NCI-H2196 treated with DMSO at 0.1 percent for 48 hours (cell line): ENCODE data around the gene DCAF15.

ENCODE experiments used
- DNase-seq: peaks from one replicate; lab custom pipeline; 2025; ENCODE audit not compliant: unreplicated experiment; lab: John Stamatoyannopoulos, UW

Gene DCAF15

DNA sequence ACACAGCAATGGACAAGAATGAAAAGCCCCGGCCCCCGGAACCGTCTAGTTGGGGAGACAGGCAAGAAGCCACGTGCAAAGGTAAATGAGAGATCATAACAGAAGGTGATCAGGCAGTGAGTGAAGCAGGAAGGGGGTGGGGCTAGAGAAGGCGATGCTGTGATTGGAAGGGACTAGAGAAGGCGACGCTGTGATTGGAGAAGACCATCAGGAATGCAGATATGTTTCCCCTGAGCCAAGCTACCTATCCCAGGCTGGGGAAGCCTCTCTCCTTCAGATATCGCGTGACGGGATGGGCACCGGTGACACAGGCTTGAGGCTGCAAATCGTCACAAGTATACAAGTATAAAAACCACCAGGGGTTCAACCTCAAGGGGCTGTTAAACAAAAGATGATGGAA lies 21.8 kb downstream of the DCAF15 start:
- peak; percentile 94 for DNase-seq

DNA sequence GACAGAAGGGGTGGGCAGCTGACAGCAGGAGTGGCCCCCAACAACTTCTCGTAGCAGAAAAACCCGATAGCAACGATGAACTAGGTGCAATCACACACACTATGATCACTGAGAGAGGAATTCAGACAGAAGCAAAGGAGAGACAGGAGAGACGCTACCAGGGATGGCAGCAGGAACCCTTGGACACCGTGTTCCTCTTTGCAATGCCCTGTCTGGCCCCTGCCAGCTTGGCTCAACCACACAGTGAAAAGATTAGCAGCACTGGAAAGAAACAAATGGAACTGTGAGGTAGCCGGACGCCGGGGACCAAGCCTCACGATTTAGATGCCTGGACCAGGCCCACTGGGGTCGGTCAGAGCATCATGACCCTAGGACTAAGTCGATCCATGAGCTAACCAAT lies 23.6 kb downstream of the DCAF15 start:
- DNase-seq = no peak

DNA sequence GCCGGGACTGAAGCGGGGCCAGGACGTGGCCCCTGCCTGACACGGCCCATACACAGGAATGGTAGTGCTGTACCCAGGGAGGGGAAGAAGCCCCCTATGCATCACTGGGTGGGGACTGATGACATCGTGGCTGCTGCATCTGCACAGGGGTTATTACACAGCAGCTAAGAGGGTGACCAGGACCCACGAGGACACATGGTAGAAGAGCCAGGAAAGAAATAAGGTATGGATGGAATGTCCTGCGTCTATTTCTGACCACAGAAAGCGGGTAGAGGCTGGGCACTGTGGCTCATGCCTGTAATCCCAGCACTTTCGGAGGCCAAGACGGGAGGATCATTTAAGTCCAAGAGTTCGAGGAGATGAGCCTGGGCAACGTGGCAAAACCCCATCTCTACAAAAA lies 24.1 kb downstream of the DCAF15 start:
- DNase-seq = no peak

GRCh38 chr19:13977803-13978202 lies 25.5 kb downstream of the DCAF15 start:
- DNase-seq = no peak

- no peak for DNase-seq
These were observed 26.3 kb downstream of the DCAF15 start for GRCh38 chr19:13978351-13979243.

- no peak for DNase-seq
These were observed 26.9 kb downstream of the DCAF15 start for GRCh38 chr19:13979244-13979615.

GRCh38 chr19:13979686-13980085 lies 27.4 kb downstream of the DCAF15 start:
- DNase-seq = no peak

DNA sequence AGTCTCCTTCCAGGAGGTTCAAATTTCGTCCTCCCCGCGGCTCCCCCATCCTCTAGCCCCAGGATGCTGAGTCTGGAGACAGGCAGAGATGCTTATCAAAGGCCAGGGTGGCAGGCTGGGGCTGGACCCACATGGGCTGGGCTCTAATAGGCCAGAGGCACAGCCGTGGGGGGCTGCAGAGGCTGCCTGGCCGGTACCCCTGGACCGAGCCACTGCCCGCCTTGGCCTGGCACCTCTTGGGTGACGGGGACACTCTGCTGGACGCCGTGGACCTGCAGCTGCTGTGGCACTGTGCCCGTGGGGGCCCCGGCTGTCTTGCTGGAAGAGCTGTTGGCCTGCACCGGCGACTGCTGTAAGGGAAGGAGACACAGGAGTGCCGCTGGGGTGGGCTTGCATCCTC lies 28.0 kb downstream of the DCAF15 start:
- no peak for DNase-seq

- DNase-seq = no peak
These were observed 28.7 kb downstream of the DCAF15 start for GRCh38 chr19:13981021-13981420.

- no peak for DNase-seq
These were observed 29.2 kb downstream of the DCAF15 start for GRCh38 chr19:13981467-13981866.

DNA sequence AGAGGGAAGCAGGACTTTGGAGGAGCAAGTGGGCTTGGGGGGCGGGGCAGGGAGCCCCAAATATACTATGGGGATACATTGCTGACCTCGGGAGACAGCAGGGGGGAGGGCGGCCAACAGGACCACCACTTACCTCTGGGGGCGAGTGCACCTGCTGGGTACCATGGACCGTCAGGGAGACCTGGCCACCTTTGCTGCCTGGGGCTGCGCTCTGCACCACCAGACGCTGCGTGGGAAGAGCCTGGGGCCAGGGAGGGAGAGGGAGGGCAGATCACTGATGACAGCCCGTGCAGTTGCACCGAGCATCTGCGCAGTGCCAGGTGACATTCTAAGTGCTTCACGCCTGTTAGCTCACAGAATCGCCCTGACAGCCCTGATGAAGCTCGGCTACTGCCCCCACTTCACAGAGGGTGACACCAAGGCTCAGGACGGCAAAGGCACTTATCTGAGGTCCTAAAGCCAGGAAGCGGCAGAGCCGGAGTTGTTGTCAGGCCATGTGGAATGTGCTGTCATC lies 29.7 kb downstream of the DCAF15 start:
- no peak for DNase-seq

- DNase-seq = no peak
These were observed 30.5 kb downstream of the DCAF15 start for GRCh38 chr19:13982773-13983172.

DNA sequence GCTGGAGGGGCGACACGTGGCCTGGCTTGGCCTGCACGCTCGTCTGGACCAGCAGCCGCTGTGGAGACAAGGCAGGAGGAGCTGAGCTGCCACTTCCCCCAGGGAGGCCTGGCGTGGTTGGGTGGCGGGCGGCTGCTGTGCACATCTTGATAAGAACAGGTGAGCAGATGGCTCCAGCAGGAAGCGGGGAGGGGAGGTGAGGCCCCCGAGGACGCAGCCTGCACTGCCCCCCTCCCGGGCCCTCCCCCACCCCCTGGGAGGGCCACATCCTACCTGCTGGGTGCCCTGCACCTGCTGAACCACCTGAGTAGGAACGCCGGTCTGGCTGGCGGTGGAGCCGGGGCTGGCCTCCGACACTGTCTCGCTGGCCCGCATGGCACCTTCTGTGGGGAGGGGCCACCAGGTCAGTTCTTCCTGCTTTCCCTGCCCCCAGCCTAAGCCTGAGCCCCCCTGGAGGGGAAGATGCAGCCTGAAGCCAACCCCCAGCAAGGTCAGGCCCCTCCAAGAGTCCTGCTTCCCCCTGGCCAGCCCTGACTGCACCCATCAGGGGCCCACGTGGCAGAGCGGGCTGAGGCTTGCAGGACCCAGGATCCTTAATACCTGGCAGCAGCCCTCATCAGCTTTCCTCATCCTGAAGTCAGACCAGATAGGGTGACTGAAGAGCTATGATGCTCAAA lies 31.0 kb downstream of the DCAF15 start:
- DNase-seq = peak; percentile 86

- DNase-seq = no peak
These were observed 31.9 kb downstream of the DCAF15 start for GRCh38 chr19:13984186-13984585.

GRCh38 chr19:13984875-13985741 lies 32.8 kb downstream of the DCAF15 start:
- no peak for DNase-seq

DNA sequence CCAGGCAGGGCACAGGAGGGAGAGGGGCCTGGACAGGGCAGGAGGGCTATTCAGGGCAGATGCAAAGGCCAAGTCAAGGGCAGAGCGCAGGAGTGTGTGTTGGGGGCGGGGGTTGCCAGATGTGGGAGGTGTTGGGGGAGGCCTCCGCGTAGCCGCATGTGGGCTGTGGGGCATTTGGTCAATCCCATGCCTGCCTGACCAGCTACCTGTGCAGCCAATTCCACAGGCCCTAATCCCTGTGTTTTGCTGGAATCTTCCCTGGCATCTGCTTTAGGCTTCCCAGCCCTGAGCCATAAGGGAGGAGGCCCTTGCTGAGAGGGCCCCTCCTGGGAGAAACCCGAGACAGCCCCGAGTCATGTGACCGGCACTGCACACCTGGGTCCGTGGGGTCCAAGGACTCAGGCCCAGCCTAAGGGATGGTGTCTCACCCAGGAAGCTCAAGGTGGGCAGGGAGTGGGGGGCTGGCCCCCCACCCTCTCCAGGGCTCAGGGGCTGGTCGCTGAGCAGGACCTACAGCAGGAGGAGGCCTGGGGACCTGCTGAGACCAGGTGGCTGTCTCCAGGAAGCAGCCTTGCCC lies 33.5 kb downstream of the DCAF15 start:
- peak; percentile 47 for DNase-seq

DNA sequence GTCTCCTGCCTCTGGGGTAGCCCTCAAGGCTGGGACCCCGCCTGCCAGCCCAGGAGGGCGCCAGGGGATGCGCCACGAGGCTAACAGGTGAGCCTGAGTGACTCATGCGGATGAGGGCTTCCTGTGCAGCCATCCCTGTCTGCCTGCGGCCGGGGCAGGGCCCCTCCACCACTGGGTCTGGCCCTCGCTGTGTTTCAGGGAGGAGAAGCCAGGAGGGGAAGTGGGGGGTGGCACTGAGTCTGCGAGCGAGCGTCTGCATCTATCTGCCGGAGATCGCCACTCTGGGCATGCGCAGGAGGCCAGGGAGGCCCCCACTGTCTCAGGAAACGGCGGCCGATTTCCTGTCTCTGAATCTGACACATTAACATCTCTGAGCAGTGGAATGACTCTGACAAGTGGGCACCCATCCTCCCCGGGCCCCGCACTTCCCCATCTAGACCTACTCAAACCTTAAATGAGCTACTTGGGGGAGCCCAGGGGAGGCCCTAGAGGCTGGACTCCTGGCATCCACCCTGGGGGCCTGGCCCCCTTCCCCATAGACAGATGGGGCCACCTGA lies 34.1 kb downstream of the DCAF15 start:
- peak; percentile 73 for DNase-seq

GRCh38 chr19:13987101-13987890 lies 35.0 kb downstream of the DCAF15 start:
- peak; percentile 43 for DNase-seq

DNA sequence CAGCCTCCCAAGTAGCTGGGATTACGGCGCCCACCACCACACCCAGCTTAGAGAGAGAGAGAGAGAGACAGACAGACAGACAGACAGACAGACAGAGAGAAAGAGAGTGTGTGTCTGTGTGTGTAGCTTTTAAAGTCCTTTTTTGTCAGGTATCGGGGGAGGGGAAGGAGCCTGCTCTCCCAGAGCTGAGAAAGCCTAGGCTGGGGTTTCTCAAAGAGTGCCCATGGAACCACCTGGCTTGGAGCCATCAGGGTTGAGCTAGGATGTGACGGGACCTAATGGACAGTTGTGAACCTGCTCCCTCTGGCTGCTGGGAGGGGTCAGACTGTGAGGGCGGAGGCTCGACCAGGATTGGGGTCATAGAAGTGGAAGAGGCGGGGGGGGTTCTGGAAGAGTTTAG lies 37.2 kb downstream of the DCAF15 start:
- DNase-seq = no peak

DNA sequence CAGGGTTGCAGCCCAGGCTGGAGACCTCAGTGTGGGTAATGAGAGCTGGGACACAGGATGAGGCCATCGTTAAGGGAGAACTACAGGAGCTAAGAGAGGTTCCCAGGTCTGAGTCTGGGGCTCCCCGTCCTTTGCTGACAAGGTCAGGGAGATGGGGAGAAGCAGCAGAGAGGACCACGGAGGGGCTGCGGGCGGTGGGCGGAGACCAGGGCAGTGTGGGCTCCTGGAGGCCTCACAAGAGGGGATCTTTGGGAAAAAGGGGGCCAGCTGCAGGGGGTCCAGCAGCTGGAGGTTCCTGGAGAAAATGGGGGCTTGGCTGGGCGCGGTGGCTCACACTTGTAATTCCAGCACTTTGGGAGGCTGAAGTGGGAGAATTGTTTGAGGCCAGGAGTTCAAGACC lies 37.8 kb downstream of the DCAF15 start:
- no peak for DNase-seq
